ENCODE measurements around the gene BRAP. TPM values are rescaled to one million over a fixed set of nuclear protein-coding genes. Genes with fewer than 3 reads are reported as not detected.
"Not testable (repeated sequence)": the region's sequence is repeated elsewhere in the genome, so short reads cannot be mapped to it uniquely, and the experiment has no call there.

BRAP gene
- total and polyA plus RNA-seq, 12 donors, result 5.9 to 18.5 (median 14.4) TPM

DNA sequence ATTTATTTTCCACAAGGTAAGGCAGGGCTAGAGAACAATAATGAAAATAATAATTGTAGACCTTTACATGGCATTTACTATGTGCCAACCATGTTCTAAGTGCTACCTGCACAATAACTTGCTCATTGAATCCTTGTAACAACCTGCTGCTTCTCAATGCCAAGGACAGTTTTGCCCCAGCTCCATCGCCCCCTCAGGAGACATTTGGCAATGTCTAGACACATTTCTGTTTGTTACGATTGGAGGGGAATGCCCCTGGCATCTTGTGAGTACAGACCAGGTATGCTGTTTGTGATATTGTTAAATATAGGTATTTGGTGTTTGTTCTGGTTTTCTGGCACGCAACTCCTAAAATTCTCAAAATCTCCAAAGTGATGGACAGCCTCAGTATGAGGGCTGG is 78.5 kb downstream of the BRAP start:
- WGBS, 2 donors, result 76 to 79% methylated on average over 3 of the region's 3 CpGs
- Histone ChIP-seq H3K4me1 (no peaks in the 10 kb centered on the region), H3K36me3 (no peaks in the 10 kb centered on the region), H3K4me3 (no peak overlapping the region), H3K27ac (no peak overlapping the region), H3K9me3 (no peaks in the 10 kb centered on the region), H3K27me3 (no peaks in the 10 kb centered on the region)
- TF ChIP-seq, protein P1, sequence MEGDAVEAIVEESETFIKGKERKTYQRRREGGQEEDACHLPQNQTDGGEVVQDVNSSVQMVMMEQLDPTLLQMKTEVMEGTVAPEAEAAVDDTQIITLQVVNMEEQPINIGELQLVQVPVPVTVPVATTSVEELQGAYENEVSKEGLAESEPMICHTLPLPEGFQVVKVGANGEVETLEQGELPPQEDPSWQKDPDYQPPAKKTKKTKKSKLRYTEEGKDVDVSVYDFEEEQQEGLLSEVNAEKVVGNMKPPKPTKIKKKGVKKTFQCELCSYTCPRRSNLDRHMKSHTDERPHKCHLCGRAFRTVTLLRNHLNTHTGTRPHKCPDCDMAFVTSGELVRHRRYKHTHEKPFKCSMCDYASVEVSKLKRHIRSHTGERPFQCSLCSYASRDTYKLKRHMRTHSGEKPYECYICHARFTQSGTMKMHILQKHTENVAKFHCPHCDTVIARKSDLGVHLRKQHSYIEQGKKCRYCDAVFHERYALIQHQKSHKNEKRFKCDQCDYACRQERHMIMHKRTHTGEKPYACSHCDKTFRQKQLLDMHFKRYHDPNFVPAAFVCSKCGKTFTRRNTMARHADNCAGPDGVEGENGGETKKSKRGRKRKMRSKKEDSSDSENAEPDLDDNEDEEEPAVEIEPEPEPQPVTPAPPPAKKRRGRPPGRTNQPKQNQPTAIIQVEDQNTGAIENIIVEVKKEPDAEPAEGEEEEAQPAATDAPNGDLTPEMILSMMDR (IDR thresholded peaks at IDR 0.05), result no peak
- ATAC-seq (no peak), DNase-seq (no peak)
- intact Hi-C loops (cut with DNase I), result no loop called here

- no peak overlapping the region for H3K27ac ChIP-seq
- ATAC-seq (no peak), DNase-seq (no peak)
- intact Hi-C loops (cut with DNase I), result no loop called here
- no peak overlapping the region for H3K4me3 ChIP-seq
- TF ChIP-seq, protein P1 (IDR thresholded peaks at IDR 0.05), result no peak
- H3K9me3 ChIP-seq, result no peaks in the 10 kb centered on the region
- H3K27me3 ChIP-seq, result no peaks in the 10 kb centered on the region
- WGBS, 2 donors, result 85 to 86% methylated on average over 3 of the region's 3 CpGs
- no peaks in the 10 kb centered on the region for H3K4me1 ChIP-seq
- no peaks in the 10 kb centered on the region for H3K36me3 ChIP-seq
These were observed 79.0 kb downstream of the BRAP start for GRCh38 chr12:111606767-111607230.

DNA sequence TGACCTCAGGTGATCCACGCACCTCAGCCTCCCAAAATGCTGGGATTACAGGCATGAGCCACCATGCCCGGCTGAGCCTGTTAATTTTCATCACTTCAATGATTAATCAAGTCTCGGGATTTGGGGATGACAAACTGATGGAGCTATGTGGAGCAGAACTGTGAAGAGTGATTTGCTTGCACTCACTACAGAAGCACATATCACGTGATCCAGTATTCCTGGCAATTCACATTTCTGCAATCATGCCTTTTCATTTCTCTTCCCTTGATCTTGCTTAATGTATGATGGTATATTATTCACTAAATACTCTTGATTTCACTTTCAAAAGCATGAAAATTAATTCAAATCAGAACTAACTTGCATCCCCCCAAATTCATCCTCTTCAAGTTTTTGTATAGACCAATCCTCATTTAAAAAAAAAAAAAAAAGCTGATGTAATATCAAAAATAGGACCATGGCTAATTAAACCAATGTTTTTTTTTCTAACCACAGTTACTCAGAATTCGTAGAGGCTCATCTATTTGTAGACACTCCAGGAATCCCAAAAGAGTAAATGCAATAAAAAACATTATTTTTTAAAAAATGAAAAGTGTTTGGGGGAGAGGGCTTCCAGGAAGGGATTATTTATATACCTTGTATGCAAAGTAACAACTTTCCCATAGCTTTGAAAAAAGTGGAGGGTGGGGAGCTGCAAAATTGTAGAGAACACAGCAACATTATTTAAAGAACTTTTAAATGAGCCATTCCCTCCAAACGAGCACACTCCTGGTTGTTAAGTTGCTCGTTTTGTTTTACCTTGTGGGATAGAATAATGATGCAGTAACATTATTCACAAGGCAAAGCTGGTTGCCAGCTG is 79.6 kb downstream of the BRAP start:
- intact Hi-C loops (cut with DNase I), result no loop called here
- no peak overlapping the region for H3K4me3 ChIP-seq
- H3K27ac ChIP-seq, result no peak overlapping the region
- no peaks in the 10 kb centered on the region for H3K4me1 ChIP-seq
- TF ChIP-seq, protein P1 (IDR thresholded peaks at IDR 0.05), result no peak
- WGBS, 2 donors, result 86 to 90% methylated on average over 7 of the region's 7 CpGs
- H3K27me3 ChIP-seq, result no peaks in the 10 kb centered on the region
- no peaks in the 10 kb centered on the region for H3K9me3 ChIP-seq
- DNase-seq (no peak), ATAC-seq (no peak)
- no peaks in the 10 kb centered on the region for H3K36me3 ChIP-seq

DNA sequence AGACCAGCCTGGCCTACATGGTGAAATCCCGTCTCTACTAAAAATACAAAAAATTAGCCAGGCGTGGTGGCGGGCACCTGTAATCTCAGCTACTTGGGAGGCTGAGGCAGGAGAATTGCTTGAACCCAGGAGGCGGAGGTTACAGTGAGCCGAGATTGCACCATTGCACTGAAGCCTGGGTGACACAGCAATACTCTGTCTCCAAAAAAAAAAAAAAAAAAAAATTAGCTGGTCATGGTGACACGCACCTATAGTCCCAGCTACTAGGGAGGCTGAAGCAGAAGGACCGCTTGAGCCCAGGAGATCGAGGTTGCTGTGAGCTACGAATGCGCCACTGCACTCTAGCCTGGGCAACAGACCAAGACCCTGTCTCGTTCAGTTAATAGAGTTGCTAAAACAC is 82.9 kb downstream of the BRAP start:
- 95 to 97% methylated on average over 11 of the region's 11 CpGs for WGBS, 2 donors
- H3K9me3 ChIP-seq, H3K27me3 ChIP-seq, H3K36me3 ChIP-seq, ATAC-seq, H3K27ac ChIP-seq, H3K4me3 ChIP-seq, DNase-seq: not testable (repeated sequence)
- intact Hi-C loops (cut with DNase I), result loop anchor here in 1 of 10 donors (5.0 kb wide), 1 partner anchor 34 kb away; no protein-coding TSS in a partner anchor
- H3K4me1 ChIP-seq, result peaks cover 0 to 10% (median 8%) of the 10 kb centered on the region in 9 donors

GRCh38 chr12:111602348-111602747 is 83.4 kb downstream of the BRAP start:
- intact Hi-C loops (cut with DNase I), result loop anchor here in 1 of 10 donors (5.0 kb wide), 1 partner anchor 35 kb away; no protein-coding TSS in a partner anchor
- Histone ChIP-seq H3K4me1 (peaks cover 0 to 11% (median 9%) of the 10 kb centered on the region in 9 donors), H3K36me3 (no peaks in the 10 kb centered on the region), H3K27me3 (no peaks in the 10 kb centered on the region), H3K27ac (no peak overlapping the region), H3K9me3 (no peaks in the 10 kb centered on the region), H3K4me3 (no peak overlapping the region)
- TF ChIP-seq, protein P1 (IDR thresholded peaks at IDR 0.05), result no peak
- 97 to 98% methylated on average over 2 of the region's 2 CpGs for WGBS, 2 donors
- ATAC-seq (no peak), DNase-seq (no peak)

GRCh38 chr12:111600986-111601385 is 84.8 kb downstream of the BRAP start:
- ATAC-seq, H3K27ac ChIP-seq, DNase-seq, H3K9me3 ChIP-seq, H3K4me3 ChIP-seq, H3K27me3 ChIP-seq, H3K36me3 ChIP-seq: not testable (repeated sequence)
- 97% methylated on average over 12 of the region's 12 CpGs for WGBS, 2 donors
- intact Hi-C loops (cut with DNase I), result loop anchor here in 1 of 10 donors (5.0 kb wide), 1 partner anchor 36 kb away; no protein-coding TSS in a partner anchor
- peaks cover 4 to 24% (median 19%) of the 10 kb centered on the region in 9 donors for H3K4me1 ChIP-seq
